ENCODE measurements around the gene MICAL3. TPM values are rescaled to one million over a fixed set of nuclear protein-coding genes. Genes with fewer than 3 reads are reported as not detected.

The MICAL3 gene
- polyA plus RNA-seq, 1 donor from 2014 or later = 28.1 TPM

GRCh38 chr22:17817511-17818065 is 206.8 kb downstream of the MICAL3 start:
- H3K36me3 ChIP-seq (ENCODE audit: insufficient read depth, low read length) = no peaks in the 10 kb centered on the region
- H3K27ac ChIP-seq (ENCODE audit: low read length) = no peak overlapping the region

GRCh38 chr22:17817079-17817478 is 207.3 kb downstream of the MICAL3 start:
- Histone ChIP-seq H3K27me3 (ENCODE audit: insufficient read depth, low read depth, low read length) (no peaks in the 10 kb centered on the region), H3K4me2 (ENCODE audit: low read length) (no peak overlapping the region), H3K9me2 (ENCODE audit: insufficient read depth, low read length) (no peaks in the 10 kb centered on the region), H4K20me1 (ENCODE audit: insufficient read depth) (no peaks in the 10 kb centered on the region), H3K9me3 (ENCODE audit: low read length) (no peaks in the 10 kb centered on the region), H3K27ac (ENCODE audit: low read length) (no peak overlapping the region), H3F3A (ENCODE audit: insufficient read depth, low read length, poor library complexity, severe bottlenecking) (no peaks in the 10 kb centered on the region), H3K9ac (ENCODE audit: low read length) (no peak overlapping the region), H3K4me3 (ENCODE audit: low read length) (no peak overlapping the region), H3K79me2 (replicated peaks; ENCODE audit: insufficient read depth, low read length) (no peaks in the 10 kb centered on the region), H2AFZ (ENCODE audit: low read depth, low read length) (no peak overlapping the region), H3K36me3 (ENCODE audit: insufficient read depth, low read length) (no peaks in the 10 kb centered on the region)
- no peak for TF ChIP-seq POLR2AphosphoS5 (IDR thresholded peaks at IDR 0.05)

More at GRCh38 chr22:17817511-17818065, 206.8 kb downstream of the MICAL3 start:
- no peak overlapping the region for H3K4me2 ChIP-seq (ENCODE audit: low read length)
- TF ChIP-seq EP300 (conservative IDR thresholded peaks at IDR 0.05; ENCODE audit: poor library complexity, severe bottlenecking) = no peak
- no peaks in the 10 kb centered on the region for H3K79me2 ChIP-seq (replicated peaks; ENCODE audit: insufficient read depth, low read length)
- no peak overlapping the region for H3K9ac ChIP-seq (ENCODE audit: low read length)
- H4K20me1 ChIP-seq (ENCODE audit: insufficient read depth) = no peaks in the 10 kb centered on the region
- no peak overlapping the region for H3K4me3 ChIP-seq (ENCODE audit: low read length)
- no peak overlapping the region for H2AFZ ChIP-seq (ENCODE audit: low read depth, low read length)
- no peaks in the 10 kb centered on the region for H3K9me3 ChIP-seq (ENCODE audit: low read length)
- H3F3A ChIP-seq (ENCODE audit: insufficient read depth, low read length, poor library complexity, severe bottlenecking) = no peaks in the 10 kb centered on the region
- no peaks in the 10 kb centered on the region for H3K9me2 ChIP-seq (ENCODE audit: insufficient read depth, low read length)
- no peaks in the 10 kb centered on the region for H3K27me3 ChIP-seq (ENCODE audit: insufficient read depth, low read depth, low read length)

GRCh38 chr22:17816649-17817048 is 207.7 kb downstream of the MICAL3 start:
- Histone ChIP-seq H3K9ac (ENCODE audit: low read length) (no peak overlapping the region), H3K27ac (ENCODE audit: low read length) (no peak overlapping the region), H3K9me2 (ENCODE audit: insufficient read depth, low read length) (no peaks in the 10 kb centered on the region), H3K4me3 (ENCODE audit: low read length) (no peak overlapping the region), H3K79me2 (replicated peaks; ENCODE audit: insufficient read depth, low read length) (no peaks in the 10 kb centered on the region), H4K20me1 (ENCODE audit: insufficient read depth) (no peaks in the 10 kb centered on the region), H3K27me3 (ENCODE audit: insufficient read depth, low read depth, low read length) (no peaks in the 10 kb centered on the region), H2AFZ (ENCODE audit: low read depth, low read length) (no peak overlapping the region), H3K36me3 (ENCODE audit: insufficient read depth, low read length) (no peaks in the 10 kb centered on the region), H3F3A (ENCODE audit: insufficient read depth, low read length, poor library complexity, severe bottlenecking) (no peaks in the 10 kb centered on the region), H3K9me3 (ENCODE audit: low read length) (no peaks in the 10 kb centered on the region), H3K4me2 (ENCODE audit: low read length) (no peak overlapping the region)
- TF ChIP-seq TAF1 (IDR thresholded peaks at IDR 0.05; ENCODE audit: low read depth) (no peak), CTCF (IDR thresholded peaks at IDR 0.05; ENCODE audit: poor library complexity, severe bottlenecking) (no peak), REST (IDR thresholded peaks at IDR 0.05; ENCODE audit: borderline replicate concordance) (no peak), EZH2 (IDR thresholded peaks at IDR 0.05; ENCODE audit: borderline replicate concordance, insufficient read depth, low read length, poor library complexity, severe bottlenecking) (no peak), EP300 (conservative IDR thresholded peaks at IDR 0.05; ENCODE audit: poor library complexity, severe bottlenecking) (no peak), SMC3 (conservative IDR thresholded peaks at IDR 0.05; ENCODE audit: poor library complexity) (no peak), POLR2AphosphoS5 (IDR thresholded peaks at IDR 0.05) (no peak), RAD21 (conservative IDR thresholded peaks at IDR 0.05) (no peak), MXI1 (conservative IDR thresholded peaks at IDR 0.05; ENCODE audit: poor library complexity, severe bottlenecking) (no peak)

All from neural cell (in vitro differentiated cells).